ENCODE results near the gene GZMH.

The GZMH gene, protein sequence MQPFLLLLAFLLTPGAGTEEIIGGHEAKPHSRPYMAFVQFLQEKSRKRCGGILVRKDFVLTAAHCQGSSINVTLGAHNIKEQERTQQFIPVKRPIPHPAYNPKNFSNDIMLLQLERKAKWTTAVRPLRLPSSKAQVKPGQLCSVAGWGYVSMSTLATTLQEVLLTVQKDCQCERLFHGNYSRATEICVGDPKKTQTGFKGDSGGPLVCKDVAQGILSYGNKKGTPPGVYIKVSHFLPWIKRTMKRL

DNA sequence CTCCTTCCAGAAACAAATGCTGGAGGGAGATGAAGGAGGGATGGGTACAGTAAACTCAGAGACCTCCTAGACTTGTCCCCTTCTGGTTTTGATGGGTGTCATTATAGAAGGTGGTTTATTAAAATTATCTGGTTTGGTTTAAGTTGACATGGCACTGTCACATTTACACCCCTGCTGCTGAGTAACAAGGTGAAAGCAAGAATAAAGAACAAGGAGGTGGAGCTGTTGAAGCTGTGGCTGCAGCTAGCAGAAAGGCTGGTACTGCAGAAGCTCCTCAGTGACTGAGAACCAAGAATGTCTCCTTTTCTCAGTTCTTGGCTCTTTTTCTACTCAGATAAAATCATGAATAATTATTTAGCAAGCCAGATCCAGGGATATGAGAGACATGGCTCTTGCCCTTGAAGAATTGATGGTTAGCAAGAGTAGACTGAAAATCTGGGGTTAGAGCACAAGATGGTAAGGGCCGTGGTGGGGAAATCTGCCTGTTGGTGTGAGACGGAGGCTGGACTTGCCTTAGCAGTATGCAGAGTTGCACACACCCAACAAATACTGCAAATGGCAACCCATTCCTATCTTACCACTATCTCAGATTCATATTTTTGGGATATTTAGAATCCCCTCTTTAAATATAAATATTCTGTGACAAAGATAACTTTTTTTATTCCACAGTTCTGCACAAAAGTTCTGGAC, at the start of gene GZMH:
Gene GZMH (minus strand): TSS at position 31 of the 690 bp plus-strand sequence. CDS start 72 bp downstream, outside the sequence.
- TF ChIP-seq GATA3 (IDR thresholded peaks at IDR 0.05; ENCODE audit: low read depth, low read length) (no peak), GATA2 (IDR thresholded peaks at IDR 0.05; ENCODE audit: low read depth, low read length) (no peak)

DNA sequence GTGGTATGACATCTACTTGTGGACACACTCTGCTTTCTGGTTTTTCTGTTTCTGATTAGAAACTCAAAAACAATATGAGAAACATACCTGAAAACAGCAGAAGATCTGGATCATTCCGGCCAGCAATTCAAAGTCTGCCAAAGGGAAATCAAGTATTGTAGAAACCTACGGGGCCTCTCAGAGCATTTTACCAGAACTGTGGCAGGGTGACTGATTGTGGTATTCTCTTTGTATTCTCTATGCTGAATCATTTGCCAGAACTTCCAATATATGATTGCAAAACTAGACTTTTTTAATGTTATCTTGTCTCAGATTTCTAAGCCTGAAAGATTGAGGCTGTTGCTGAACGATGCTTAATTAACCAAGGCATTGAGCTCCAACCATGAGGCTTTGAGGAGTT, 30.4 kb upstream of the GZMH start:
- TF ChIP-seq GATA3 (IDR thresholded peaks at IDR 0.05; ENCODE audit: low read depth, low read length) (no peak), GATA2 (IDR thresholded peaks at IDR 0.05; ENCODE audit: low read depth, low read length) (no peak)

DNA sequence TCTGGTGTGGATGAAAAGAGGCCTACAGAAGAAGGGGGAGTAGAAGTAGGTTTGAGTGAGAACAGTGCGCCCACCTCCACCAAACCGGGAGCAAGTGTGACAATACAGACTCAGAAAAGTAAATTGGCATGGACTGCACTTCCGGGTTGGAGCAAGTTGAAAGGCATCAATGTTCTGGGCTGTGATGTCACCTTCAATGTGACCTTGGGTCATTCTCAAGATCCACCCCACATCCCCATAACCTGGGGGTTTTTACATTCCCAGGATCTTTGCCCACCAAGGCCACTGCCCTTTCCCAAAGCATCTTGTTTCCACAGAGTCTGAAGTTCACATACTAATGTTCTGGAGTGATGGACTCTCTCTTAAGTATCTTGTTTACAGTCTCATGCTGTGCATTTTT, 29.8 kb upstream of the GZMH start:
- TF ChIP-seq GATA3 (IDR thresholded peaks at IDR 0.05; ENCODE audit: low read depth, low read length) (no peak), GATA2 (IDR thresholded peaks at IDR 0.05; ENCODE audit: low read depth, low read length) (no peak)

DNA sequence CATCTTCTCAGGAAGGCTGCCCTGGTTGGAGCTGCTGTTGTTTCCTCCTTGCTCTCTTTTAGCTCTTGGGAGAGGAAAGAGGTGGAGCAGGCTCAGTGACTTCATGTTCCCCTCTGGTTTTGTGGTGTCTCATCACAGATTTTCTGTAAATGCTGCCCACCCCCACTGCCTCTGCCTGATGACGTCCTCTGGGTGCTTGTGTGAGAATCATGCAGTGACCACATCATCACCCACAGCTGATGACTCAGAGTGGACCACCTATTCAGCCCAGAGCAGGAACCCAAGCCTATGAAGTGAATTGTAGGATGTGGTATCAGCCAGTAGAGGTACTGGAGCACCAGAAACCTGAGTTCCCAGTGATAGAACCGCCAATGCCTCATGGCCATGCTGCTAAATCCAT, 24.7 kb upstream of the GZMH start, which contains the start of gene GZMB:
Gene GZMB (minus strand): TSS at position 33 of the 400 bp plus-strand sequence. CDS start 30 bp downstream, at position 3.
- TF ChIP-seq GATA3 (IDR thresholded peaks at IDR 0.05; ENCODE audit: low read depth, low read length) (no peak), GATA2 (IDR thresholded peaks at IDR 0.05; ENCODE audit: low read depth, low read length) (no peak)

DNA sequence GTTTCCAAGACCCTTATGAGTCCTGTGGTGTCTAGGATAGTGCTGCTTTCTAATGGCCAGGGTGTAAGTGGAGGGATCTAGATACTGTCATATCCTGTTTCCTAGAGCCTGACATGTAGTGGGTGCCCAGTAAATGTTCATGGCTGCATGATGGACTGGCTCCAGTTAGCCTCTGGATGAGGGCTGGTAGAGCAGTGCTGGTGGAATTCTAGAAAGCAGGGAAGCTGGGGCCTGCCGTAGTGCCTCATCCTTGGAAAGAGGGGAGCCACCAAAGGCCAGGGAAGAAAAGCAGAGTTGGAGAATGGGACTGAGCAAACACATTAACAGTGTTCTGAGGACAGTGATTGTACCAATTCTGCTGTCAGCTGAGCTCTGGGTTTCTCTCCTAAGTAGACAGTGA, 23.9 kb upstream of the GZMH start:
- TF ChIP-seq GATA2 (IDR thresholded peaks at IDR 0.05; ENCODE audit: low read depth, low read length) (no peak), GATA3 (IDR thresholded peaks at IDR 0.05; ENCODE audit: low read depth, low read length) (no peak)

DNA sequence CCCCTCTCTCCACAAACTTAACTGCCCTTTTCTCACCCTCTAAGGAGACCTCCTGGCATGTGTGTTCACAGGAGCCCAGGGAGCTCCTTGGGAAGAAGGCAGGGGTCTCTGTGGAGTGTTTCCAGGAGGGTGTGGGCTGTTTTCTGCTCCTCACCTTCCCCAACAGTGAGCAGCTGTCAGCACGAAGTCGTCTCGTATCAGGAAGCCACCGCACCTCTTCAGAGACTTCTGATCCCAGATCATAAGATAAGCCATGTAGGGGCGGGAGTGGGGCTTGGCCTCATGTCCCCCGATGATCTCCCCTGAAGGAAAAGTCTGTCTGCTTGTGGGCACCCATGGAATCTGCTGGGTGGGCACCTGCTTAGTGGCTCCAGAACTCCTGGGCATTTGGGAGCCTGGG, 23.3 kb upstream of the GZMH start:
- TF ChIP-seq GATA2 (IDR thresholded peaks at IDR 0.05; ENCODE audit: low read depth, low read length) (no peak), GATA3 (IDR thresholded peaks at IDR 0.05; ENCODE audit: low read depth, low read length) (no peak)

DNA sequence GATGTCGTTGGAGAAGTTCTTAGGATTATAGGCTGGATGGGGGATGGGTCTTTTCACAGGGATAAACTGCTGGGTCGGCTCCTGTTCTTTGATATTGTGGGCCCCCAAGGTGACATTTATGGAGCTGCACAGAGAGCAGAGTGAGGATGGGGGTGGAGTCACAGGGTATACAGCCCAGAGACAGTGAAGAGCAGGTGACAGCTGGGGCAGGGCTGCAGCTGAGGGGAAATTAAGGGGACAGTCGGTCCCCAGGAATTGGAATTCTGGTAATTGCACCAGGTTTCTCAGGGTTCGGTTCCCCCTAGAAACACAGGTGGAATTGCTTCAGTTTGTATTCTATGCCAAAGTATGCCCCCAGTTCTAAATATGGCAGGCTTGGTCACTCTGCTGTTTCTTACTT, 22.9 kb upstream of the GZMH start:
- TF ChIP-seq GATA3 (IDR thresholded peaks at IDR 0.05; ENCODE audit: low read depth, low read length), result no peak
- TF ChIP-seq GATA2 (IDR thresholded peaks at IDR 0.05; ENCODE audit: low read depth, low read length), result no peak

DNA sequence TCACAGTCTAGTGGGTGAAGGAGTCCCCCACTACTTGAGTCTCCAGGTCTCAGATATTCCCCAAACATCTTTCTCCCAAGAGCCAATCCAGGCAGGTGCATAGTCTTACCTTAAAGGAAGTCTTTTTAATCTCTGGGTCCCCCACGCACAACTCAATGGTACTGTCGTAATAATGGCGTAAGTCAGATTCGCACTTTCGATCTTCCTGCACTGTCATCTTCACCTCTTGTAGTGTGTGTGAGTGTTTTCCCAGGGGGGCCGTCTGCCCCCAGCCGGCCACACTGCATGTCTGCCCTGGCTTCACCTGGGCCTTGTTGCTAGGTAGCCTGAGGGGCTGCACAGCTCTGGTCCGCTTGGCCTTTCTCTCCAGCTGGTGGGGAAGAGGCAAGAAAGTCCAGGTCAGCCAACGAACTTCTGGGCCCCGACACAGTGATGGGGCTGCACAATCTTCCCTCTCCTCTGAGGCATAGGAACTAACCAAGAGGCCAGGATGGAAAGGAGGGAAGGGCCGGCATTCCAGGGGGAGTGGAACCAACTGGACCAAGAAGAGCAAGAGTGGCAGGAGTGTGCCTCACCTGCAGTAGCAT, 22.4 kb upstream of the GZMH start:
- TF ChIP-seq GATA2 (IDR thresholded peaks at IDR 0.05; ENCODE audit: low read depth, low read length) (no peak), GATA3 (IDR thresholded peaks at IDR 0.05; ENCODE audit: low read depth, low read length) (no peak)

DNA sequence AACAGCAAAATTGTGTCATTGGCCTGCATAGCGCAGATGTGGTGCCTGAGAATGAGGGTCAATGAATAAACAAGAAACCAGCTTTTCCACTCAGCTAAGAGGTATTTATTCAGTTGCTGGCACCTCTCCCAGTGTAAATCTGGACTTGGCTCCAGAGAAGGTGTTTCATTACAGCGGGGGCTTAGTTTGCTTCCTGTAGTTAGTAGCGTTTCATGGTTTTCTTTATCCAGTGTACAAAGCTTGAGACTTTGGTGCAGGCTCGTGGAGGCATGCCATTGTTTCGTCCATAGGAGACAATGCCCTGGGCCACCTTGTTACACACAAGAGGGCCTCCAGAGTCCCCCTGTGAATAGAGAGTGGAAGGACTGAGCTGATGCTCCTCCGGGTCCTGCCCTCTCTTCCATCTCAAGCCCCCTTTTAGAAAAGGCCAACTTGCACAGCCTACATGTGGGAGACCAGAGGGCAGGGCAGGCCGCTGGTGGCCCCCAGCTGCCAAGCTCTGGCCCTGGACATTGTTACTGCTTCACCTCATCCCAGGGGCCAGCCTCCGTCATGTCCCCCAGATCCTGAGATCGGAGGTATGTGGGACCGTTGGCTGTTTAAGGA, 21.5 kb upstream of the GZMH start:
- TF ChIP-seq GATA2 (IDR thresholded peaks at IDR 0.05; ENCODE audit: low read depth, low read length) (no peak), GATA3 (IDR thresholded peaks at IDR 0.05; ENCODE audit: low read depth, low read length) (no peak)

DNA sequence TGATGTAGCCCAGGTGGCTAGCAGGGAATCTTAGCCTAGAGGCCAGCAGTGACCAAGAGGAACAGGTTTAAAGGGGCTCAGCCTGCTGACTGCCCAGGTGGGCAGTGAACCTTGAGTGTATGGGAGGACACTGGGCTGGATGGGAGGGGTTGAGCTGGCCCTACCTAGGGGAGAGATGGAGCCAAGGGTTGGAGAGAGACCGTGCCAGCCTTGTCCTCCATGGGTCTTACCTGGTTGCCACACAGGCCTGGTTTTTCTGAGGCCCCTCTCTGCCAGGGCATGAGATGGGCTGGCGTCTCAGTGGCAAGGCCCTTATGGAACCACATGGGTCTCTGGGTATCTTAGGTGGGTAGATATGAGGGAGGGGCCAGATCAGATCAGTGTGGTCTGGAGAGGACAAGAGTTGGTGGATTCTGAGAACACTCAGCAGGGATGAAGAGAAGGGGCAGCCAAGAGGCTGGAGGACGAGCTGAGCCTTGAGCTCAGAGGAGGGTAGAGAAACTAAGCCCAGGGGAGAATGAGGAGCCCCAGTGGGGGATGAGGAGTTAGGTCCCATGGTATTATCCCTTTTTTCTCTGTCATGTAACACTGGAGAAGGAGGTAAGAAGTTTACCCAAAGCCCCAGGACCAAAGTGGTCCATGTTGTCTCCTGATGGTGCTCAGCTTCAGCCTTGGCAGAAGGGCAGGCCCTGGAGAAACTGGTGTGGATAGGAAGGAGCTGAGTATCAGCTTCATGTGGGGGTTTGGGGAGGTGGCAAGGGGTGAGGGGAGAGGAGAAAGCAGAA, 20.8 kb upstream of the GZMH start:
- no peak for TF ChIP-seq GATA2 (IDR thresholded peaks at IDR 0.05; ENCODE audit: low read depth, low read length)
- TF ChIP-seq GATA3 (IDR thresholded peaks at IDR 0.05; ENCODE audit: low read depth, low read length), result no peak

DNA sequence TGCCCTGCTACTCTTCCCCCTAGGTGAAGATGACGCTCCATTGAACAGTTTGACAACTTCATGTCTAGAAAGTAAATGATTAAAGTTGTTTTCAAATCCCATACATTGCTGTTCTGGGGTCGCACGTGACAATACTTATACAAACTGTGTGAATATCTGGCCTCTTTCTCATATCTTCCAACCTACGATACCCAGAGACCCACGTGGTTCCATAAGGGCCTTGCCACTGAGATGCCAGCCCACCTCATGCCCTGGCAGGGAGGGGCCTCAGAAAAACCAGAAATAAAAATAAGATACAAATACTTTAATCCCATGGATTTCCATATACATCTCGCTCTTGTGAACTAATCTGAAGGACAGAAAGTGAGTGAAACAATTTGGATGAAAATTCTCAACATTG, 20.0 kb upstream of the GZMH start:
- TF ChIP-seq GATA2 (IDR thresholded peaks at IDR 0.05; ENCODE audit: low read depth, low read length) (no peak), GATA3 (IDR thresholded peaks at IDR 0.05; ENCODE audit: low read depth, low read length) (no peak)

DNA sequence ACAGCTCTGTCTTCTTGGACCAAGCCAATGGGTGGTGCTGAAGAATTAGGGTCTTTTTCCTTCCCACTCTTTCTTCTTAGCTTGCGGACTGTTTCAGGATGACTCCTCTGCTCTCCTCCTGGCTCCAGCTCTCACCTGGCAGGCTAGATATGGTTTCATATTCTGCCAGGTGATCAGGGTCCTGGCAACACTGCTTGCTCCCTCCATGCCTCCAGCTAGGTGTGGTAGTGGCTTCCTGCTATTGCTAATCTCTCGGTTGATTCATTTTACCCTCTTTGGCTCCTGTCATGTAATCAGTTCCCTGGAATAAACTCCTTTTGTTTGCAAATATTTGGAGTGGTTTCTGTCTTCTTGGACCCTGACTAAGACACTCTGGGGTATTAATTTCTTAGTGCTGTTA, 4.3 kb upstream of the GZMH start:
- TF ChIP-seq GATA3 (IDR thresholded peaks at IDR 0.05; ENCODE audit: low read depth, low read length) (no peak), GATA2 (IDR thresholded peaks at IDR 0.05; ENCODE audit: low read depth, low read length) (no peak)

DNA sequence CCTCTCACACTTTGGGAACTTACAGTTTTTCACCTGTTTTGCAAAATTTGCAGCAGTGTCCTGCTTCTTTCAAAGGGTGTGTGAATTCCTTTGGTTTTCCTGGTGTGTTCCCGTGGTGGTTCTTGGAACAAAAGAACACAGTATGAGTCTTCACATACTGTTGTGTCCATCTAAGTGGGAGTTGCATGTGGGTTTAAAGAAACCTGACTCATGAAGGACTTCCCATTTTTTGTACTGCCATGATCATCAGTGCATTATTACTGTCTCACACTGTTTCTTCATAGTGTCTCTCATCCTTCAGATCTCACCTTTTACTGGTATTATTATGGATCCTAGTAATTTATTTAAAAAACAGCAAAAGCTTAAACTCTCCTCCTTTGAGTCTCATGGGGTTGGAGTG, 3.8 kb upstream of the GZMH start:
- TF ChIP-seq GATA2 (IDR thresholded peaks at IDR 0.05; ENCODE audit: low read depth, low read length) (no peak), GATA3 (IDR thresholded peaks at IDR 0.05; ENCODE audit: low read depth, low read length) (no peak)

DNA sequence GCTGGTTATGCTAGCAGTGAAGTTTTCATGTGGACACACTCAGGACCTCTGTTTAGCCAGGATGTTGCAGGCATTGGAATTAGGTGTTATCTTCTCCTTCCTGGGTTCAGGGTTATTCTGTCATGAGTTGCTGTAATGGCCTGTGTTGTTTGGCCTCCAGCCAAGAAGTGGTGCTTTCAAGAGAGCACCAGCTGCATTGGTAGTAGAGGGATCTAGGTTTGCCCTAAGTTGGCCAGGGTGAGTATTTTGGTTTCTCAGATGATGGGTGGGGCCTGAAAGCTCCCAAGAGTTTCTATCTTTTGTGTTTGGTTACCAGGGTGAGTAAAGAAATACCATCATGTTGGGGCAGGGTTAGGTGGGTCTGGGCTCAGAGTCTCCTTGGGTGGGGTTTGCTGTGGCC, 2.7 kb upstream of the GZMH start:
- no peak for TF ChIP-seq GATA2 (IDR thresholded peaks at IDR 0.05; ENCODE audit: low read depth, low read length)
- TF ChIP-seq GATA3 (IDR thresholded peaks at IDR 0.05; ENCODE audit: low read depth, low read length), result no peak
